Calu3 (cell line): Measurements from ENCODE around the gene RAPGEF4. TPM values are rescaled to one million over a fixed set of nuclear protein-coding genes. Genes with fewer than 3 reads are reported as not detected.

Experiments
- BruUV-seq: library from RNA; stranded (reverse); fragments of 400-500 nt; replicated peaks from 2 replicates; lab custom pipeline; 2021; lab: Mats Ljungman, UMichigan
- CTCF ChIA-PET: fragments of 300-600 bp; sonication (Branson Sonifier 250); formaldehyde crosslinking; loops from one replicate; lab custom pipeline; 2022; ENCODE audit warnings: antibody characterized with exemption; lab: Charles Lee
- DNase-seq: peaks from one replicate; pipeline ENCODE4 v3.0.0; 2022
- H3K27ac Mint-ChIP-seq: one replicate; pipeline ENCODE4 v1.8.0; 2022; ENCODE audit warnings: mixed read lengths; ENCODE audit not compliant: unreplicated experiment
- H3K27me3 Mint-ChIP-seq: one replicate; pipeline ENCODE4 v1.8.0; 2022; ENCODE audit warnings: mixed read lengths; ENCODE audit not compliant: unreplicated experiment
- H3K36me3 Mint-ChIP-seq: one replicate; pipeline ENCODE4 v1.8.0; 2022; ENCODE audit warnings: mild to moderate bottlenecking, moderate library complexity, mixed read lengths; ENCODE audit not compliant: insufficient read depth, unreplicated experiment
- H3K4me1 Mint-ChIP-seq: one replicate; pipeline ENCODE4 v1.8.0; 2022; ENCODE audit warnings: mild to moderate bottlenecking, low read depth, mixed read lengths; ENCODE audit not compliant: unreplicated experiment
- H3K4me3 Mint-ChIP-seq: one replicate; pipeline ENCODE4 v1.8.0; 2022; ENCODE audit warnings: mild to moderate bottlenecking, low read depth, moderate library complexity, mixed read lengths; ENCODE audit not compliant: unreplicated experiment
- H3K9me3 Mint-ChIP-seq: one replicate; pipeline ENCODE4 v1.8.0; 2022; ENCODE audit warnings: low read depth, mixed read lengths; ENCODE audit not compliant: unreplicated experiment
- intact Hi-C: fragments of 100-400 bp; cut with micrococcal nuclease; formaldehyde crosslinking; loops from one replicate; pipeline ENCODE4 v1.10.0; 2022; ENCODE audit not compliant: unreplicated experiment
- total RNA-seq: library from RNA; stranded (reverse); gene quantifications from 2 replicates; pipeline ENCODE4 v1.2.3, GENCODE V29; 2022
- TF ChIP-seq, protein P1 (sequence below): fragments of 200-600 bp; IDR thresholded peaks from one replicate; pipeline ENCODE4 v1.8.0; 2022; ENCODE audit warnings: antibody characterized with exemption; ENCODE audit not compliant: unreplicated experiment

The RAPGEF4 gene
- total RNA-seq, 1 experiment from 2014 or later: 1.8 TPM

DNA sequence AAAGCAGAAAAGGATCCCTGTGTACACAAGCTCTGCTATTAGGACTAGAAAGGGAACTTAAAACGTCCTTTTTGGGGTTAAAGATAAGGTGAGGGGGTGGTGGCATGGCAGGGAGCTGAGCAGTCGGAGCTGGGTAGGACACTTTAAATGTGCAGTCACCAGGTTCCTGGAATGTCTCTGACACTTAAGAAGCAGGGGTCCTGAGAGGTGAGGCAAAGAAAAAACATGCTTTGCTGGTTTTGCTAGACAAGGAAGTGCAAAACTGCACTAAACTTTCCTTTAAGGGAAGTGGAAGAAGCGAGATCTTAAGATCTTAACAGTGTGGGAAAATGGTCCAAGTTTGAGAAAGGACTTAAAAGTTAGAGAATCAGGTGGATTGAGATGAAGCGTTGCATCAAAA lies 240.5 kb downstream of the RAPGEF4 start:
- H3K4me3 Mint-ChIP-seq: no peak overlapping the region
- TF ChIP-seq, protein P1, sequence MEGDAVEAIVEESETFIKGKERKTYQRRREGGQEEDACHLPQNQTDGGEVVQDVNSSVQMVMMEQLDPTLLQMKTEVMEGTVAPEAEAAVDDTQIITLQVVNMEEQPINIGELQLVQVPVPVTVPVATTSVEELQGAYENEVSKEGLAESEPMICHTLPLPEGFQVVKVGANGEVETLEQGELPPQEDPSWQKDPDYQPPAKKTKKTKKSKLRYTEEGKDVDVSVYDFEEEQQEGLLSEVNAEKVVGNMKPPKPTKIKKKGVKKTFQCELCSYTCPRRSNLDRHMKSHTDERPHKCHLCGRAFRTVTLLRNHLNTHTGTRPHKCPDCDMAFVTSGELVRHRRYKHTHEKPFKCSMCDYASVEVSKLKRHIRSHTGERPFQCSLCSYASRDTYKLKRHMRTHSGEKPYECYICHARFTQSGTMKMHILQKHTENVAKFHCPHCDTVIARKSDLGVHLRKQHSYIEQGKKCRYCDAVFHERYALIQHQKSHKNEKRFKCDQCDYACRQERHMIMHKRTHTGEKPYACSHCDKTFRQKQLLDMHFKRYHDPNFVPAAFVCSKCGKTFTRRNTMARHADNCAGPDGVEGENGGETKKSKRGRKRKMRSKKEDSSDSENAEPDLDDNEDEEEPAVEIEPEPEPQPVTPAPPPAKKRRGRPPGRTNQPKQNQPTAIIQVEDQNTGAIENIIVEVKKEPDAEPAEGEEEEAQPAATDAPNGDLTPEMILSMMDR: no peak
- no peak for DNase-seq
- CTCF ChIA-PET: interaction anchor here (0.8 kb wide), 1 partner anchor 10 kb away, joined by 3 read pairs; no protein-coding TSS in a partner anchor
- H3K4me1 Mint-ChIP-seq: peaks cover 27% of the 10 kb centered on the region
- peak overlapping the region; percentile 40 for H3K27ac Mint-ChIP-seq
- no peaks in the 10 kb centered on the region for H3K9me3 Mint-ChIP-seq
- BruUV-seq: no TSS peak
- intact Hi-C loops: loop anchor here (5.0 kb wide), 1 partner anchor 236 kb away; no protein-coding TSS in a partner anchor
- H3K36me3 Mint-ChIP-seq: no peaks in the 10 kb centered on the region
- no peaks in the 10 kb centered on the region for H3K27me3 Mint-ChIP-seq

DNA sequence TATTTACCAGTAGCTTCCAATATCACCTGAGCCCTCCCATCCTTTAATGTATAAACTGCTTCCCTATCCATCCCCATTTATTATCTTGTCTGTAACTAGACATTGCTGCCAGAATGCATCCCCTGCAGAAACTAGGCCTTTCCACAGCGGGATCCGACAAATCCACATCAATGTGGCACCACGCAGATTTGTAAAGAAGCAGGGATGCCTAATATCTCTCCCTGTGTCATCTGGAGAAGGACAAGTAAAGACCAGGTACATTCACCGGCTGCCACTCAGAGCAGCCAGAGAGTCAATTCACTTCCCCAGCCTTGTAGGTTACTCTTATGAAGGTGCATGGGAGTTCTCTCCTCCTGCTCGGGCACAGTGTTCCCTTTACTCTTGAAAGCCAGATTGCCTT lies 241.2 kb downstream of the RAPGEF4 start:
- TF ChIP-seq, protein P1: no peak
- Mint-ChIP-seq H3K27ac (no peak overlapping the region), H3K4me1 (peaks cover 27% of the 10 kb centered on the region), H3K9me3 (no peaks in the 10 kb centered on the region), H3K27me3 (no peaks in the 10 kb centered on the region), H3K4me3 (no peak overlapping the region), H3K36me3 (no peaks in the 10 kb centered on the region)
- BruUV-seq: no TSS peak
- intact Hi-C loops: loop anchor here (5.0 kb wide), 1 partner anchor 235 kb away; no protein-coding TSS in a partner anchor
- CTCF ChIA-PET: no interaction called here
- DNase-seq: no peak

DNA sequence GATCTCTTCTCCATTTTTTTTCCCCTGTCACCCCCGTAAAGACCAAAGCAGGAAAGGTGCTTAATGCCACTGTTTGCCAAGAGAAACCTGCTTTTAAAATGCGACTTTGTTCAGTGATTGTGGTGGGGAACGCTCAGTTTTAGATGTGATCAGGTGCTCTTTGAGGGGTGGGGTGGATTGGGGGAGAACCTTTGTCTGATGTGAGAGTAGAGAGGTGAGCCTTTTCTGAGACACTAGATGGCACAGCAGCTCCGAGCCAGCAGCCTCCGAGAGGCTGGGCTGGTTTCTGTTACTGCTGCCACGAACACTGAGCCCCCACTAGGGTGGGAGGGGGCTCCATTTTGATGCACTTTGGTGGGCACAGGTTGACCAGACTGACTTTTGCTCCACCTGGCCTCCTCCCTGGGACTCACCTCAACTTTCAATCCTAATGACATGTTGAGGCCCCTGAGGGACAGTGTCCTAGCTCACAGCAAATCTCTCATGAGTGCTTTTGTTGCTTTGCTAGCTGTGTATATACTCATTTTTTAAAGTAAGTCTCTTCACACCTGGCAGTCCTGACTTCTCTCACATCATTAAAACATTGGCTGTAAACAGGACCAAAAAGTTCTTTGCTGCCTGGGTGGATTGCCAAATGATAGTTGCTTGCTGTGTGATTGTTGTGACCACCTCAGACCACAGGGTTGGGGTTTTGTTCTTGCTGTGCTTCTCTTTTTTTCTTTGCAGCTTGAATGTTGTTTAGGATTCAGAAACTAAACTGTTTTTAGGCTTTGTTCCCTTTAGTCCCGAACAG lies 241.8 kb downstream of the RAPGEF4 start:
- Mint-ChIP-seq H3K4me3 (no peak overlapping the region), H3K9me3 (no peaks in the 10 kb centered on the region), H3K4me1 (peaks cover 20% of the 10 kb centered on the region), H3K36me3 (no peaks in the 10 kb centered on the region), H3K27ac (no peak overlapping the region), H3K27me3 (no peaks in the 10 kb centered on the region)
- no TSS peak for BruUV-seq
- CTCF ChIA-PET: no interaction called here
- TF ChIP-seq, protein P1: no peak
- intact Hi-C loops: loop anchor here (5.0 kb wide), 1 partner anchor 235 kb away; no protein-coding TSS in a partner anchor
- no peak for DNase-seq

DNA sequence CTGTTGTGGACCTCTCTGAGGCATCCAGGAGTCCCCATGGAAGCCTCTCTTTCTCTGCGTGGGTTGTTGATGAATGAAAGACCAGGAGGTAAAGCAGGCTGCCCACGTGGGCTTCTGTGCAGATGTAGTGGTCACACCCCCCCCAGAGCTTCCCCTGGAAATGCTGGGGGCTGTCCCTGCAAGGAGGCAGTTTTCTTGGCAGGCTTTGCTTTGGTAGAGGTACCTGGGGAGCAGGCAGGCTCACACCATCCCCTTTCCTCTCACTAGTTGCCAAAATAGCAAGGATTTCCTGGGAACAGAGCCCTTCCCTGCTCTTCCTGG lies 242.4 kb downstream of the RAPGEF4 start:
- Mint-ChIP-seq H3K27ac (no peak overlapping the region), H3K27me3 (no peaks in the 10 kb centered on the region), H3K36me3 (no peaks in the 10 kb centered on the region), H3K4me3 (no peak overlapping the region), H3K4me1 (peaks cover 19% of the 10 kb centered on the region), H3K9me3 (no peaks in the 10 kb centered on the region)
- TF ChIP-seq, protein P1: no peak
- intact Hi-C loops: loop anchor here (5.0 kb wide), 1 partner anchor 234 kb away; no protein-coding TSS in a partner anchor
- no TSS peak for BruUV-seq
- no peak for DNase-seq
- CTCF ChIA-PET: no interaction called here
